DOHH2 (cell line): ENCODE data around the gene NDUFB11.

Source experiments
- H3F3A ChIP-seq: fragments of 200-600 bp; sonication (generic), shearing (Covaris generic); 2 replicates; pipeline ENCODE4 v1.6.0; 2016; ENCODE audit warnings: antibody characterized with exemption, mild to moderate bottlenecking; ENCODE audit not compliant: control insufficient read depth, insufficient read depth
- H3K27ac ChIP-seq: fragments of 200-600 bp; sonication (generic); 2 replicates; pipeline ENCODE4 v1.5.1; 2014; ENCODE audit warnings: low read depth, mild to moderate bottlenecking, low read length, moderate library complexity
- H3K27me3 ChIP-seq: fragments of 200-600 bp; sonication (generic); 2 replicates; pipeline ENCODE4 v1.6.1; 2014; ENCODE audit warnings: mild to moderate bottlenecking, low read length, mixed read lengths; ENCODE audit not compliant: control insufficient read depth
- H3K36me3 ChIP-seq: fragments of 200-600 bp; sonication (generic); 2 replicates; pipeline ENCODE4 v1.6.1; 2014; ENCODE audit warnings: mild to moderate bottlenecking, low read length, moderate library complexity, mixed read lengths; ENCODE audit not compliant: control insufficient read depth
- H3K4me1 ChIP-seq: fragments of 200-600 bp; sonication (generic); 2 replicates; pipeline ENCODE4 v1.6.1; 2014; ENCODE audit warnings: mild to moderate bottlenecking, low read length, mixed read lengths; ENCODE audit not compliant: control insufficient read depth
- H3K4me2 ChIP-seq: fragments of 200-600 bp; sonication (generic); 2 replicates; pipeline ENCODE4 v1.6.0; 2014; ENCODE audit warnings: mild to moderate bottlenecking, low read length, moderate library complexity
- H3K4me3 ChIP-seq: fragments of 200-600 bp; sonication (generic); 2 replicates; pipeline ENCODE4 v1.5.1; 2014; ENCODE audit warnings: mild to moderate bottlenecking, low read length, mixed read lengths
- H3K79me2 ChIP-seq: fragments of 200-600 bp; sonication (generic); 2 replicates; pipeline ENCODE4 v1.6.1; 2014; ENCODE audit warnings: mild to moderate bottlenecking, low read length, mixed read lengths; ENCODE audit not compliant: control insufficient read depth
- H3K9me2 ChIP-seq: fragments of 200-600 bp; sonication (generic); replicated peaks from 2 replicates; pipeline ENCODE4 v1.6.1; 2014; ENCODE audit warnings: mild to moderate bottlenecking, low read length, mixed read lengths; ENCODE audit not compliant: control insufficient read depth
- H3K9me3 ChIP-seq: fragments of 200-600 bp; sonication (generic); 2 replicates; pipeline ENCODE4 v1.6.1; 2014; ENCODE audit warnings: antibody characterized with exemption, low read length, mixed read lengths; ENCODE audit not compliant: control insufficient read depth, insufficient read depth
- H4K20me1 ChIP-seq: fragments of 200-600 bp; sonication (generic); 2 replicates; pipeline ENCODE4 v1.6.0; 2014; ENCODE audit warnings: low read depth, mild to moderate bottlenecking, antibody characterized with exemption, low read length, moderate library complexity; ENCODE audit not compliant: control insufficient read depth, insufficient read depth
- EZH2phosphoT487 ChIP-seq: fragments of 200-600 bp; sonication (generic); IDR thresholded peaks from 2 replicates; pipeline ENCODE4 v1.6.1; 2017; ENCODE audit warnings: borderline replicate concordance, mild to moderate bottlenecking, antibody characterized with exemption, low read length, moderate library complexity, mixed read lengths
- TF ChIP-seq, protein P1 (sequence below): fragments of 200-600 bp; sonication (generic); IDR thresholded peaks from one replicate; pipeline ENCODE4 v1.5.1; 2014; ENCODE audit warnings: antibody characterized with exemption, mild to moderate bottlenecking, low read depth, low read length; ENCODE audit not compliant: poor library complexity, severe bottlenecking

Gene NDUFB11

DNA sequence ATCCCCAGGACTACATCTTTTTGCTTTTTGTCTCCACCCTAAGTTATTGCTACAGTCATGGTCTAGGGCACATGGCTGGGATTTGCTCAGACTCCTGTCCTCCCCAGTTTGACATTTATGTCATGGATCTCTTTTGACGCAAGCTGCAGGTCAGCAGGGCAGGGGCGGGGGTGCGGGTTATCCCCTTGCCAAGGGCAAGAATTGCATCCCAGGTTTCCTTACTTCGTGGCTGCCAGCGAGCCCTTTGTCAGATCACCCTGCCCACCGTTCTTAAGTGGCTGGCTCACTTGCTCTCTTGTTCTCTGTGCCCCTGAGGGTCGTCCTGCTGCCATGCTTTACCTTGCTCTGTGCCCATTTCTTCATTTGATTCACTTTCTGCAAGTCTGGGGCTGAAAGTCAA lies 28.0 kb upstream of the NDUFB11 start:
- Histone ChIP-seq H3K79me2 (peaks cover 3% of the 10 kb centered on the region), H3K27me3 (no peaks in the 10 kb centered on the region), H3K36me3 (peaks cover 50% of the 10 kb centered on the region), H3K4me2 (no peak overlapping the region), H3K9me3 (no peaks in the 10 kb centered on the region), H3K27ac (no peak overlapping the region), H3K4me3 (no peak overlapping the region), H3K9me2 (no peaks in the 10 kb centered on the region), H4K20me1 (no peaks in the 10 kb centered on the region), H3F3A (no peaks in the 10 kb centered on the region), H3K4me1 (no peaks in the 10 kb centered on the region)
- TF ChIP-seq EZH2phosphoT487 = no peak
- TF ChIP-seq, protein P1, sequence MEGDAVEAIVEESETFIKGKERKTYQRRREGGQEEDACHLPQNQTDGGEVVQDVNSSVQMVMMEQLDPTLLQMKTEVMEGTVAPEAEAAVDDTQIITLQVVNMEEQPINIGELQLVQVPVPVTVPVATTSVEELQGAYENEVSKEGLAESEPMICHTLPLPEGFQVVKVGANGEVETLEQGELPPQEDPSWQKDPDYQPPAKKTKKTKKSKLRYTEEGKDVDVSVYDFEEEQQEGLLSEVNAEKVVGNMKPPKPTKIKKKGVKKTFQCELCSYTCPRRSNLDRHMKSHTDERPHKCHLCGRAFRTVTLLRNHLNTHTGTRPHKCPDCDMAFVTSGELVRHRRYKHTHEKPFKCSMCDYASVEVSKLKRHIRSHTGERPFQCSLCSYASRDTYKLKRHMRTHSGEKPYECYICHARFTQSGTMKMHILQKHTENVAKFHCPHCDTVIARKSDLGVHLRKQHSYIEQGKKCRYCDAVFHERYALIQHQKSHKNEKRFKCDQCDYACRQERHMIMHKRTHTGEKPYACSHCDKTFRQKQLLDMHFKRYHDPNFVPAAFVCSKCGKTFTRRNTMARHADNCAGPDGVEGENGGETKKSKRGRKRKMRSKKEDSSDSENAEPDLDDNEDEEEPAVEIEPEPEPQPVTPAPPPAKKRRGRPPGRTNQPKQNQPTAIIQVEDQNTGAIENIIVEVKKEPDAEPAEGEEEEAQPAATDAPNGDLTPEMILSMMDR = no peak

DNA sequence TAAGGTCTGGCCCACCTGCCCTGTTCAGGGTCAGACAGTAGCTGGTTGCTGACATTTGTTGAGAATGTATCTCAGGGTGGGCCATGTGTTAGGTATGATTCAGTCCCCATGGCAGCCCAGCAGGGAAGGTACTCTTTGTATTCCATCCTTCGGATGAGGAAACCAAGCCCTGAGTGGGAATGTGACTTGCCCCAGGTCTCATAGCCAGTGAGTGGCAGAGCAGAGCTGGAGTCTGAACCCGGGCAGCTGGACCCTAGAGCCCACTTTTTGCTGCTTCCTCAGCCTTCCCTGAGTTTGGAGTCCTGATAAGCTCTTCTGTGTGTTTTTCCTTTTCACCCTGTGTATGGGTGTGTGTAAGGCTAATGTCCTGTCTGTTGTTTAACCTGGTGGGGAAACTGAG lies 27.5 kb upstream of the NDUFB11 start:
- H3K27me3 ChIP-seq = no peaks in the 10 kb centered on the region
- H4K20me1 ChIP-seq = no peaks in the 10 kb centered on the region
- no peak overlapping the region for H3K4me2 ChIP-seq
- H3K79me2 ChIP-seq = peaks cover 4% of the 10 kb centered on the region
- TF ChIP-seq EZH2phosphoT487 = no peak
- TF ChIP-seq, protein P1 = no peak
- H3K4me1 ChIP-seq = no peaks in the 10 kb centered on the region
- H3K4me3 ChIP-seq = no peak overlapping the region
- no peaks in the 10 kb centered on the region for H3F3A ChIP-seq
- H3K9me2 ChIP-seq = no peaks in the 10 kb centered on the region
- H3K9me3 ChIP-seq = no peaks in the 10 kb centered on the region
- no peak overlapping the region for H3K27ac ChIP-seq
- peaks cover 48% of the 10 kb centered on the region for H3K36me3 ChIP-seq

DNA sequence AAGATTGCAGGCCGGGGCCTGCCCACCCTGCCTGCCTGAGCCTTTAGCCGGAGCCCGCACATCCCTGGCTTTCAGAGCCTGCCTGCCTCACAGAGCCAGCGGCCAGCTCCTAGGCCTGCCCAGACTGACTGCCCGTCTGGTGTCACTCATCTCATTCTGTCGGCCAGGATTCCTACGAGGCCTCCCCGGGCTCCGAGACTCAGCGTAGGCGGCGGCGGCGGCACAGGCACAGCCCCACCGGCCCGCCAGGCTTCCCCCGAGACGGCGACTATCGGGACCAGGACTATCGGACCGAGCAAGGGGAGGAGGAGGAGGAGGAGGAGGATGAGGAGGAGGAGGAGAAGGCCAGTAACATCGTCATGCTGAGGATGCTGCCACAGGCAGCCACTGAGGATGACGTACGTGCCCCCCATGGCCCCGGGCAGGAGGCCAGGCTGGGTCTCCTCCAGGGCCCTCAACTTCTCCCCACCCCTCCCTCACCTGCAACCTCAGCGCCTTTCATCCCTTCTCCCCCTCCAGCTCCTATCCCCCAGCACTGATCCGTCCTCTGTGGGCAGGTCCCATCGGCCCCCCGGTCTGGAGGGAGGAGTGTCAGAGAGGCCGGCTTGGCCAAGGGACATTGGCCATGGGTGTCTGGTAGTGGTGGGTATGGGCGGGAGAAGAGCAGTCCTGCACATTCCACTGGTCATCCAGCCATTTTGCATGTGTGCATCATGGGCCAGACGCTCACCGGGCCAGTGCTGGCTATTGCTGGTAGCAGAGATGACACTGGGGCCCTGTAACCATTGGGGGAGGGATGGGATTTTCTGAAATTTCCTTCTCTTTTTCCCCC lies 26.6 kb upstream of the NDUFB11 start:
- Histone ChIP-seq H3K9me3 (no peaks in the 10 kb centered on the region), H3K4me1 (no peaks in the 10 kb centered on the region), H4K20me1 (no peaks in the 10 kb centered on the region), H3K4me2 (no peak overlapping the region), H3F3A (no peaks in the 10 kb centered on the region), H3K79me2 (peaks cover 9% of the 10 kb centered on the region), H3K4me3 (no peak overlapping the region), H3K9me2 (no peaks in the 10 kb centered on the region), H3K27me3 (no peaks in the 10 kb centered on the region), H3K36me3 (peaks cover 41% of the 10 kb centered on the region), H3K27ac (no peak overlapping the region)
- no peak for TF ChIP-seq EZH2phosphoT487
- TF ChIP-seq, protein P1 = no peak
